DMS153 treated with DMSO at 0.1 percent for 48 hours (cell line): ENCODE results near the gene GRAP.
"Not testable (repeated sequence)": the region's sequence is repeated elsewhere in the genome, so short reads cannot be mapped to it uniquely, and the experiment has no call there.

Source experiments
- DNase-seq: peaks from one replicate; lab custom pipeline; 2025; ENCODE audit not compliant: unreplicated experiment; lab: John Stamatoyannopoulos, UW

The GRAP gene

DNA sequence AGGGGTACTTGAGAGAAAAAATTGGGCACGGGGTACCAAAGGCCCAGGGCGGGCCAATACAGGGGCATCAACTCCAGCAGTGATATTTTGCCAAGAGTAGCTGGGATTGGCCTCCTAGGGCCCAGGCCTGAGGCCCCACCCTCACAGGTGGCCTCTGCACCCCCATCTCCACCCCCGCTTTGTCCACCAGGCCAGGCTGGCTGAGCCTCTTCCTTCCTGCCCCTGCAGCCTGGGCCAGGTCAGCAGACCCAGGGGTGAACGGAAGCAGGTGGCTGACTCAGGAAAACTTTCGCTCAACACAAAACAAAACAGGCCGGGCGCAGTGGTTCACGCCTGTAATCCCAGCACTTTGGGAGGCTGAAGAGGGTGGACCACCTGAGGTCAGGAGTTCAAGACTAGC lies 3.7 kb downstream of the GRAP start:
- not testable (repeated sequence) for DNase-seq

DNA sequence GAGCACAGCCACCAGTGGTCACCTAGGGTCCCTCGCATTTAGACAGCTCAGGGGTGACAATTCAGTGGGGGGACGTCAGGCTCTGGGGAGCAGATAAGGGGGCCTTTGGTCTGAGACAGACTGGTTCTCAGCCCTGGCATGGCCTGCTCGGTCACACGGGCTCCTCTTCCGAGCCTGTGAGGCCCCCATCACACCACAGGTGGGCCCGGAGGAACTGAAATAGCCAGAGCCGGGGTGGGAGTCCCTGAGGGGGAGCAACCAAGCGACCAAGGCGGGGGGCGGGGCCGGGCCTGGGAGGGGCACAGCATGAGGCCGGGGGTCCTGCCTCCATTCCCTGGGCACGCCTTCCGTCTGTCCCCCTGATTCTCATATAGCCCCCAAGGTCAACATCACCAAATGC lies 4.4 kb downstream of the GRAP start:
- not testable (repeated sequence) for DNase-seq

DNA sequence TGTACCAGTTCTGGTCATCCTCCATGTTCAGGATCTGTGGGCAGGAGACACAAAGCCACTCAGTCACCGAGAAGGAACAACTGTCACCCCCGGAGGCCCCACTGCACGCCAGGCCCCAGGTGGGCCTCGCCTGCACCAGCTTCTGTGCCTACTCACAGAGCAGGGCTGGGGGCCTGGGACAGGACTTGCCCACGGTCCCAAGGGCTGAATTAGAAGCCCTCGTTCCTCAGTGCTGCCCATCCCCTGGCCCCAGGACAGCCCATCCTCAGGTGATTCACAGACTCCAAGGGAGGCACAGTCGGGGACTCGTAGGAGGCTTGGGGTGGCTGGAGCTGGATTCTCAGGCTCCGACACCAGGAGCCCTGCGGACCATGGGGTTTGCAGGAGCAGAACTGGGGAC lies 4.9 kb downstream of the GRAP start:
- not testable (repeated sequence) for DNase-seq

DNA sequence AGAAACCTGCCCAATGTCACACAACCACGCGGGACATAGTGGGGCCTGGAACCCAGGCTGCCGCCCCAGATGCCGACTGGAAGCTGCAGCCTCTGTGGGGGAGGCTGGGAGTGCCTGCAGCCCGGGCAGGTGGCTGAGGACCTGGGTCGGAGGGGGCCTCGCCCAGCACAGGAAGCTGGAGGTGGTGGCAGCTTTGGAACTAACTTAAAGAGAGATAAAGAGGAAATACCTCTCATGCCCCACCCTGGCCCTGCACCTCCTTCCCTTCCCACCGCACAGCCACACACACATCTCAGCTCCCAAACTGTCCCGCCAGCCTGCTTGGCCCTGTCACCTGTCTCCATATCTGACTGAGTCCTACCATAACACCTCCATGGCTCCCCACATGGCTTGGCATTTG lies 6.4 kb downstream of the GRAP start:
- DNase-seq: not testable (repeated sequence)

DNA sequence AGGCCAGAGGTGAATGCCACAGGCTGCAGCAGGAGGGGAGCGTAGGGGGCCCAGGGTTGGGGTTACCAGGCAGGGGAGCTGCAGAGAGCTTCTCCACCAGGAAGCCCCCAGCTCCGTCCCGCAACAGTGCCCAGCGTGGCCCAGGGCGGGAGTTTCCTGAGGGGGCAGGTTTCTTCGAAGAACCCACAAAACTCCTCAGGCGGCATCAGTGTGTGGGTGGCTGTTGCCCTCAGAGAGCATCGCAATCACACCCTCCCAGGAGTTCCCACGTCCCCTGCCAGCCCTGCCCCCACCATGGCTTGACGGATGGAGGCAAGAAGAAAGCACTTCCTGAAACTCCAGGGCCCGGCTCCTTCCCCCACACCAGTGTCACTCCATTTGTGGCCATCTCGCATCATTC lies 8.0 kb downstream of the GRAP start:
- DNase-seq: not testable (repeated sequence)

DNA sequence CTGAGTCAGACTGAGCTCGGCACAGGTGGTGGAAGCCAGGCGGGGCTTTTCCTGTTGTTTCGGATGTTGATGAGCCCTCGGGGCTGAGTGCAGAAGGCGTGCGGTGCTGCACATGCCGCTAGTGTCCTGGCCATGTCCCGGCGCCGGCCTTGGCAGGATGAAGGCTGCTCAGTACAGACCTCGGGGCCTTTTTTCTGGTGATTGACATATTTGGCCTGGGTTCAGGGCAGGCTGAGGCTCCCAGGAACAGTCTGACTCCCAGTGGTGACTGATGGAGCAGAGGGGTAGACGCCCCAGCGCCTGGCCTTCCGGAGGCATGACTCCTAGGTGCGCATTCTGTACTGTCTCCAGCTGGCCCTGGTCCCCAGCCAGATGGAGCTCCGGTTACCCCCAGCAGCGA lies 8.8 kb downstream of the GRAP start:
- DNase-seq: not testable (repeated sequence)

DNA sequence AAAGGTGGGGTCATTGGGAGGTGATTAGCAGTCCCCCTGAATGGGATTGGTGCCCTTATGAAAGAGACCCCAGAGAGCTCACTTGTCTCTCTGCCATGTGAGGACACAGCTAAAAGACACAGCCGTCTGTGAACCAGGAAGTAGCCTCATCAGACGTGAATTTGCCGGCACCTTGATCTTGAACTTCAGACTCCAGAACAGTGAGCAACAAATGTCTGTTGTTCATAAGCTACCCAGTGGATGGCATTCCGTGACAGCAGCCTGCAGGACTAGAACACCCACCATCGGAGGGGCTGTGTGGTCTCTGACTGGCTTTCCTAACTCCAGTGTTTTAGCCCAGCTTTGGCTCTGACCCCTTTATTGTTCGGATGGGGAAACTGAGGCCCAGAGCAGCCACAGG lies 9.2 kb downstream of the GRAP start:
- not testable (repeated sequence) for DNase-seq

DNA sequence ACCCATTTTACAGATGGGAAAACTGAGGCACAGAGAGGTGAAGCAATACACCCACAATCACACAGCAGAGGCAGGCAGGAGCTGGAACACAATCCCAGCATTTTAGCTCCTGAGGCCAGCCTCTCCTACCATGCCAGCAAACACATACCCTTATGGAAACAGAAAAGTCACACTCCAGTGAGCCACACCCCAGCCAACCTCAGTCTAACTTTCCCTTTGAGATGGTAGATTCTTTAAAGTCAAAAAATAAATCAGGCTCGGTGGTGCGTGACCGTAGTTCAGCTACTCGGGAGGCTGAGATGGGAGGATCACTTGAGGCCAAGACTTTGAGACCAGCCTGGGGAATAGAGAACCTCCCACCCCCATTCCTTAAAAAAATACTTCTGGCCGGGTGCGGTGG lies 10.6 kb downstream of the GRAP start:
- DNase-seq: not testable (repeated sequence)

DNA sequence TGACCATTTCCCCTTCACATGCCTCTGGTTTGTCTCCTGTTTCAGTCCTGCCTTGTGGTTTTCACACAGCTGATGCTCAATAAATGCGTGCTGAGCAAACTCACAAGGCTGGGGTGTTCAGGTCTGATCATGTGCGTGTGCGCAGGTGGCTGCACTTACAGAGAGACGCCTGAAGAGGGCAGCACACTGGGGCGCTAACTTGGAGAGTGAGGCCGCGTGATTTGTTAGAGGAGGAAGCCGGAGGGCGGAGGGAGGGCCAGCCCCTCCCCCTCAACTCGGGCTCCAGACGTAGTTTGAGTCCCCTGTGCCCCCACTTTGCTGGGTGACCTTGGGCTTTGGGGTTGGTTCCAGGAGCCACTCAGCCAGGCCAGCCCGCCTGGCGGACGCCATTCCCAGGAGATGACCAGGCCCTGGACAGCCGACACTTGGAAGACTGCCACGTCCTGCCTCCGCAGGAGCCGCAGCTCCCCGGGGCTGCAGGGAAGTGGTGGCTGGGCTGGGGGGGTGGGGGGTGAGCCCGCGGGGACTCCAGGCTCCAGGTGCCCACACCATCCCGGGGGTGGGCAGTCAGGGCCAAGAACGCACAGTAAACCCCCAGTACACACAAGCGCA lies 14.3 kb downstream of the GRAP start:
- DNase-seq: not testable (repeated sequence)

DNA sequence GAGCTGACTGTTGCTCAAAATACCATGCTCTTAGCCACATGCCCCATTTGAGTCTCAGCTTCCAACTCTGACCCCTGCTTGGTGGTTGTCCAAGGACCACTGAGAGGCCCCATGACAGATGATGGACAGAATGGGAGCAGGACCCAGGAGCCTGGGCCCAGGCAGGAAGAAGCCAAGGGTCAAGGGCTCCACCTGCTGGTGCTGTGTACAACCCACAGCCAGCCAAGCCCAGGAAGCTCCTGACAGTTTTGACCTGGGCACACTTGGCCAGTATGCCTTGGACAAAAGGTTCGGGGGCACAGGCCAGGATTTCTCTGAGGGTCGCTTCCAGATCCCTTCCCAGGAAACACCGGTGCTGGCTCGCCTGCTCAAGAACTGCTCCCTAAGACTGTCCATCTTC lies 15.0 kb downstream of the GRAP start:
- not testable (repeated sequence) for DNase-seq

DNA sequence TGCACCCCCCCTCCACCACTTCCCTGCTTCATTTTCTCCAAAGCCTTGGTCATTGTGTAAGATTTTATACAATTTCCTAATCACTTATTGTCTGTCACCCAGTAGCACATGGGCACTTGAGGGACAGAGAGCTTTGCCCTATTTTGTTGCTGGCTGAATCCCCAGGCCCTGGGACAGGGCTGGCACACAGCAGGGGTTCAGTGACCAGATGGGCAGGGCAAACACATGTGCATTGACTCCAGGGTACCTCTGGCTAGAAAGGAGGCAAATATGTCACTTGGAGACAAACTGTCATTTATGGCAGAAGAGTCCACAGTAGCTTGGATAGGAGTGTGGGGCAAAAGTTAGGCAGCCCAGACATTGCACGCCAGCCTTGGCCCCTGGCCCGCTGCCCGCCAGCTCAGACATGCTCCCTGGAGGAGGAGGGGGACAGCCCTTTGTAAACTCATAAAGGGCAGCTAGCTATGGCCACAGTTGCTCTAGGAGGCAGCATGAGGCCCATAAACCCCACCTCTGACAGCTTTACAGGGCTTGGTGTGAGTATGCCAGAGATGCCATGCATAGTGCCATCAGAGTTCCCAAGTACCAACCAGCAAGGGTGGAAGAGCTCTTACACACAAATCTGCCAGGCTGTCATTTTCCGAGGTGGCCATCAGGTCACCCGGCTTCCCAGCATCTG lies 15.8 kb downstream of the GRAP start:
- DNase-seq: not testable (repeated sequence)

DNA sequence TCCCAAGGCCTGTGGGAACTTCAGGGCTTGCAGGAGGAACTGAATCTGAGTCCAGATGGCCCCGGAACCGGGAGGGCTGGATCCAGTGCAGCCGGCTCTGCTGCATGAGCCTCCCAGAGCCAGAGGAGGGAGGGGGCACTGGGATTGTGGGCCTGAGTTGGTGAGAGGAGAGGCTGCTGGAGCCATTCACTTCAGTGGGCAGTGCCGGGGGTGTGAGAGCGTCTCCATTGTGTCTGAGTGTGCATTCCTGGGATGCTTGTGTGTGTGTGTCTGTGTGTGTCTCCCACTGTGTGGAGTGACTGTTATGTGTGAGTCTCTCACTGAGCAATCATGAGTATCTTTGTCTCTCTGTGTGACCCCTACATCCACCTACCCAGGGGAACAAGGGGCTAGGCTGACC lies 17.0 kb downstream of the GRAP start:
- DNase-seq: not testable (repeated sequence)

DNA sequence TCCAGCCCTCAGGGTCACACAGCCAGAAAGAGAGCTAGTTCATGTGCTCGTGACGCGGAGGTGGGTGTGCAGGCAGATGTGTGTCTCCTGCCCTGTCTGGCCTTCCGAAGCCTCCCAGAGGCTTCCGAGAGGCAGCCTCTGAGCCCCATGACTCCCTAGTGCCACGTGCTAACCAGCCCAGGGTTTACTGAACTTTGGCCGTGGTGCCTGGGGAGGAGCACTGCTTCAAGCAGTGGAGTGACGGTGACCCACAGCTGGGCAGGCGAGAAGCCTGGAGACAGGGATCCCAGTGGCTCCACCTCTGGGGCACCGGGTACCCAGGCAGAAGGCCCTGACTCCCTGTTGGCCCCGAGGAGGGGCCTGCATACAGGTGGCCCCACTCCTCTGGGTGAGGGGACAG lies 18.1 kb downstream of the GRAP start:
- DNase-seq: not testable (repeated sequence)

DNA sequence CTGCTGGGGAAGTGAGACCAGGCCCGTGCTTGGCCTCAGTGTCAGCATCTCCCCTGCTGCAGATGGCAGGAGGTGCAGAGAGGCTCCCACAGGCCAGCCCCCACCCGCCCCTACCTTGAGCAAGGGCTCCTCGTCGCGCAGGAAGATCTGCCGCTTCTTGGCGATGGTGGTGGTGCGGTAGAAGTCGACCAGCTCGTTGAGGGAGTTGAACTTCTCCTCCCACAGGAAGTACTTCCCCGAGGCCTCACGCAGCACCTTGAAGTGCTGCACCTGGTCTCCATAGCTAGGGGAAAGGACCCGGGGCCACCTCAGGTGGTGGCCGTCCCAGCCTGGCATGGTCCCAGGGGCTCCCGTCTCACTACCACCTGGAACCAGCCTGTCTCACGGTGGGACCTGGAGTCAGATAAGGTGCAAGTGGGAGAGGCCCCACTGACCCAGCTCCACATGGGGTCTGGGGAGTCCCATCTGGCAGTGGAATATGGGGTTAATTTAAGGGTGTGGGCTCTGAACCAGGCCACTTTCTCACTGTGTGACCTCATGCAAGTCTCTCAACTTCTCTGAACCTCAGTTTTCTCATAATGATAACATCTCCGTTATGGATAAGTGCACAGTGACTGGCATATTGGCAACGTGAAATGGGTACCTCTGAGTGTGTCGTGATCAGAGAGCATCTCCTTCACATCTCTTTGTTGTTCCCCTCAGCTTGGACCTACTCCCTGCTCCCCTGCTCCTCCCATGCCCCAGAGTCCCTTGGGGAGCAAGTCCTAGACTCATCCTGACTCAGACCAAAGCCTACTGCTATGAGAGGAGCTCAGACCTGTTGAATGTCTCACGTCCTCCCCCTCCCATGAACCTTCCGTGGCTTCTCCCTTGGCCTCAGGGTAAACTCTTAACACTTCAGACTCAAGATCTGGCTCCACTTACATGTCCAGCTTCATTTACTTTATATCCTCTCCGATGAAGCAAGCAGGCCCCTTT lies 22.4 kb downstream of the GRAP start:
- DNase-seq: no peak

DNA sequence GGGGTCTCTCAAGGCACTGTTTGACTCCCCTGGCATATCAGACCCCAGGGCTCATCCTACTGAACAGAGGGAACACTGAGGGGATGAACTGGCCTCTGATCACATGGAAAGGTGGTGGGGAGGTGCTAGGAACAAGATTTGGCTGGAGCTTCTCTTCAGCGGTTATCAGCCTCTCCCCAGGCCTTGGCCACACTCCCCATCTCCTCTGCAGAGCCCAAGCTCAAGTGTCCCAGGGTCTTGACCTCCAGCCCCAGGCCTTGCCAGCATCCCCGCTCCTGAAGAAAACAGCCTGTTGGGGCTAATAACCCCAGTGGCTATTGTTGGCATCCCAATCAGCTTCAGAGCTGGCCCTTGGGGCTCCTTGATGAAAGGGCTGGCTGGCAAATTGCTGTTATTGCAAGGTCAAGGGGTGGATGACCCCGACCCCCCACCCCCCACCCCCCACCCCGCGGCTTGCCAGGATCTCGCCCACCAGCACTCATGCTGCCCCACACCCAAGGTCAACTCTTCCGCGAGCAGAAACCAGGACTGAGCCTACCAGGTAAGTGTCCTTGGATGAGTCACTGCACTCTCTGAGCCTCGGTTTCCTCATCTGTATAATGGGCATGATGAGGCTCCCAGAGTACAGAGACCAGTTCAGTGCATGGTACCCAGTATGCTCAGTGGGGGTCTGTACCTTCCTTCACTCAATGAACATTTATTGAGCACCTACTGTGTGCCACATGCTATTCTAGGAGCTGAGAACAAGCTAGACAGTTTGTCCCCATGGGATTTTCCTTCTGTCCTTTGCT lies 23.4 kb downstream of the GRAP start:
- no peak for DNase-seq

DNA sequence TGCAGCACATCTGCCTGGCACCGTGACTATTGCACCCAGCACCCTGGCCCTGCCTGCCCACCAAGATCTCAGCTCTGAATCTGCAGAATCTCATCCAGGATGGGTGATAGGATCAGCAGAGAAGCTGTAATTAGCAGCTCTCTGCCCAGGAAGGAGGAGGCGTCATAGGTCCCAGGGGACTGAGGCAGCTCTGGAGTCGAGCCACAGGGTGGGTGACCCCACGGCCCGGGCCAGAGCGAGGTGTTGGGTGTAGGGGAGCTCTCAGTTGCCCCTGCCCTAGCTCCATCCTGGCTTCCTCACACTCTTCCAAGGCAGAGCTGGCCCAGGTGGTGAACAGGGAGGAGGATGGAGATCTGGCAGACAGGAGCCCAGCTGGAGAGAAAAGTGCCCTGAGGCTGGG lies 24.0 kb downstream of the GRAP start:
- DNase-seq: no peak

DNA sequence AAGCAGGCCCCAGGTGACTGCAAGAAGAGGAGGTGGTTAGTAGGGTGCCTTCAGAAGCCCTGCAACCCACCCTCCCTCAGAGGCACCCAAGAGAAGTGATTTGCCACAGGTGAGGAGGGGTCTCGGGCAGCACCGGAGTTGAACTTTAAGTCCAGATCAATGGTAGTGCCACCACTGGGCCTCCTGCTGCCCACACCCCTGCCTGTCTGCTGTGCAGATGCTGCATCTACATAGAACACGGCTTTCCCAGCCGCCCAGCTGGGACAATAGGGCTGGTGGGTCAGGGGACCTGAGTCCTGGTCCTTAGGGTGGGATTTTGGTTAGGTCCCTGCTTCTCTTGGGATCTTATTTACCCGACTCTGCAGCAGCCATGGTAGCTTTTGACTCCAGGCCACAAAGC lies 24.6 kb downstream of the GRAP start:
- no peak for DNase-seq

DNA sequence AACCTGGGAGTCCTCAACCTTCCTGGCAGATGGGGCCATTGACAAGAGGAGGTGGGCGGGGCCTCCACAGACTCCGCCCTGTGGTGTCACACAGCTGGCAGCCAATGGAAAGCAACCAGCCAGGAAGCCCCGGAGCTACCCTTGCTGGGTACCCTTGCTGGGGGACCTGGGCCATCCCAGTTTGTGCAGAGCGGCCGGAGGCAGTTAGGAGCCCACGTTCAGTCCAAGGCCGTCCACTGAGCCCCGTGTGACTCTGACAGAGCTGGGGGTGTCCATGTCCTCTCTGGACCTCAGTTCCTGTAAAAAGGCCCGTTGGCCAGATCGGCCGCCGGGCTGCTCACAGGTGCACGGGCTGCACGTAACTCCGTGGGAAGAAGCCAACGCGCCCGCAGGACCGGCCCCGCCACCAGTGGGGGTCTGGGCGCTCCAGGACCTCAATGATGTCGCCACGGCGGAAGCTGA lies 25.1 kb downstream of the GRAP start:
- DNase-seq: no peak

DNA sequence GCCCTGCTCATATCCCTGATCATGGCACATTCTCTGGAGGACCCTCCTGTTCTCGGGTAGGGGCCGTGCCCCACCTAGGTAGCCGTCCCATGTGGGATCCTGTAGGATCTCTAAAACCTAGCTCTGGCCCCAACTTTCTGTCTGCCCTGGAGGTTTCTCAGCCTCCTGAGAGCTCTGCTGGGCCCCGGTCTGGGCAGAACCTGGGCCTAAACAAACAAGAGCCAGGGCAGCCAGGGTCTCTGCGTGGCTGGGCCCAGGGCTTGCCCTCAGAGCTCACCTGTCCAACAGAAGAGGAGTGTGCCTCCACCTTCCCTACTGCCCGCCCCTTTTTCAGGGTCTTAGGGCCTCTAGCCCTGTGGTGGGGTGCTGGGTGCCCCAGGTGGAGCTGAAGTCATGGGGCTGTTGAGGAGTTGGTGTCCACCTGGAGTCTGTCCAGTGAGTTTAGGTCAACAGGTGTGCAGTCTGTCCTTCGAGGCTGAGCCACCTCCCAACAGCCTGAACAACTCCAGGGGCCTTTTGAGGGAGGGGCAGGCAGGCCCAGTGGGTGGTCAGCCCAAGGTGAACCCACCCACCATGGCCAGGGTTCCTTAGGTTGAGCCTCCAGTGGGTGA lies 25.6 kb downstream of the GRAP start:
- DNase-seq: not testable (repeated sequence)

DNA sequence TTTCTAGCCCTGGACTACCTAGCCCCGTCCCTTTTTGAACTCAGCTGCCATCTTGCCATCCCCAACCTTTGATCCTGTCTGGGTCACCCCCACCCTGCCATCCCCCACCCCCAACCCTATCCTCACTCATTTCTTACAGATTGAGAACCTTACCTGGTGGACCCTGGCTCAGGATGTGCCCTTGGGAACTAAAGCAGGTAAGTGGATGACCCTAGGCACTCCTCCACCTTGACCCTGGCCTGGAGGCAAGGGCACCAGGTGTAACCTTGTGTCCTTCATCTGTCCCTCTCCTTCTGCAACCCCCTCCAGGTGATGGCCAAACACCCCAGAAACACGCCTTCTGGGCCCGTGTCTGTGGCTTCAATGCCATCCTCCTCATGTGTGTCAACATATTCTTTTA lies 26.7 kb downstream of the GRAP start:
- no peak for DNase-seq
